Caco-2 (cell line): ENCODE data around the gene LRRC8A. TPM values are rescaled to one million over a fixed set of nuclear protein-coding genes. Genes with fewer than 3 reads are reported as not detected.
A peak's percentile ranks its signal among the peaks of the same experiment; 100 is the strongest.
"Not testable (repeated sequence)": the region's sequence is repeated elsewhere in the genome, so short reads cannot be mapped to it uniquely, and the experiment has no call there.

Experiments used
- BruUV-seq: library from RNA; stranded (reverse); fragments of 400-500 nt; replicated peaks from 2 replicates; lab custom pipeline; 2021; lab: Mats Ljungman, UMichigan
- CTCF ChIA-PET: fragments of 300-600 bp; sonication (Branson Sonifier 250); formaldehyde crosslinking; loops from one replicate; lab custom pipeline; 2022; ENCODE audit warnings: antibody characterized with exemption; lab: Charles Lee
- POLR2A ChIA-PET: fragments of 300-600 bp; sonication (Branson Sonifier 250); formaldehyde crosslinking; loops from one replicate; lab custom pipeline; 2022; ENCODE audit warnings: antibody characterized with exemption; lab: Charles Lee
- DNase-seq, 2 experiments: peaks; one replicate each; pipeline versions ENCODE4 v3.0.0 to v3.0.0-alpha.2; 2020 to 2022
- H3K27me3 ChIP-seq: replicated peaks from 2 replicates; pipeline ENCODE4 v1.6.0; 2011; ENCODE audit warnings: low read length; ENCODE audit not compliant: control insufficient read depth, insufficient read depth
- H3K36me3 ChIP-seq: 2 replicates; pipeline ENCODE4 v1.5.1; 2011; ENCODE audit warnings: low read length; ENCODE audit not compliant: control insufficient read depth, insufficient read depth
- H3K4me1 ChIP-seq: fragments of 250-450 bp; sonication (Bioruptor Pico); 2 replicates; pipeline ENCODE4 v1.5.1; 2020; ENCODE audit warnings: mild to moderate bottlenecking
- H3K4me3 ChIP-seq: 2 replicates; pipeline ENCODE4 v1.5.1; 2011; ENCODE audit warnings: low read depth, mild to moderate bottlenecking, control low read depth, low read length
- H3K9me3 ChIP-seq: fragments of 250-450 bp; sonication (Bioruptor Pico); 2 replicates; pipeline ENCODE4 v1.5.1; 2020; ENCODE audit warnings: mild to moderate bottlenecking, moderate library complexity
- H3K27ac Mint-ChIP-seq: one replicate; pipeline ENCODE4 v1.8.0; 2022; ENCODE audit warnings: mixed read lengths; ENCODE audit not compliant: unreplicated experiment
- H3K27me3 Mint-ChIP-seq: one replicate; pipeline ENCODE4 v1.8.0; 2022; ENCODE audit warnings: mixed read lengths; ENCODE audit not compliant: insufficient read depth, unreplicated experiment
- H3K36me3 Mint-ChIP-seq: one replicate; pipeline ENCODE4 v1.8.0; 2022; ENCODE audit warnings: mild to moderate bottlenecking, mixed read lengths; ENCODE audit not compliant: insufficient read depth, unreplicated experiment
- H3K4me1 Mint-ChIP-seq: one replicate; pipeline ENCODE4 v1.8.0; 2022; ENCODE audit warnings: low read depth, mixed read lengths; ENCODE audit not compliant: unreplicated experiment
- H3K4me3 Mint-ChIP-seq: one replicate; pipeline ENCODE4 v1.8.0; 2022; ENCODE audit warnings: mild to moderate bottlenecking, moderate library complexity, mixed read lengths; ENCODE audit not compliant: unreplicated experiment
- H3K9me3 Mint-ChIP-seq: one replicate; pipeline ENCODE4 v1.8.0; 2022; ENCODE audit warnings: mixed read lengths; ENCODE audit not compliant: unreplicated experiment
- intact Hi-C: fragments of 100-400 bp; cut with micrococcal nuclease; formaldehyde crosslinking; loops from one replicate; pipeline ENCODE4 v1.10.0; 2022; ENCODE audit not compliant: unreplicated experiment
- total RNA-seq: library from RNA; stranded (reverse); gene quantifications from 2 replicates; pipeline ENCODE4 v1.2.3, GENCODE V29; 2022
- TF ChIP-seq, protein P1 (sequence below), 2 experiments: fragments of 200-600 bp in 1 of 2; IDR thresholded peaks; 1 replicate in 1 of 2; 2 replicates in 1 of 2; pipeline versions ENCODE4 v1.5.1 to v1.8.0; 2011 to 2022; ENCODE audit warnings: antibody characterized with exemption in 1 of 2, control low read depth in 1 of 2, inconsistent platforms in 1 of 2, low read depth in 1 of 2, low read length in 1 of 2, mild to moderate bottlenecking in 1 of 2, moderate library complexity in 1 of 2; ENCODE audit not compliant: insufficient read depth in 1 of 2, severe bottlenecking in 1 of 2, unreplicated experiment in 1 of 2

LRRC8A gene
- total RNA-seq, 1 experiment from 2014 or later = 21.9 TPM

DNA sequence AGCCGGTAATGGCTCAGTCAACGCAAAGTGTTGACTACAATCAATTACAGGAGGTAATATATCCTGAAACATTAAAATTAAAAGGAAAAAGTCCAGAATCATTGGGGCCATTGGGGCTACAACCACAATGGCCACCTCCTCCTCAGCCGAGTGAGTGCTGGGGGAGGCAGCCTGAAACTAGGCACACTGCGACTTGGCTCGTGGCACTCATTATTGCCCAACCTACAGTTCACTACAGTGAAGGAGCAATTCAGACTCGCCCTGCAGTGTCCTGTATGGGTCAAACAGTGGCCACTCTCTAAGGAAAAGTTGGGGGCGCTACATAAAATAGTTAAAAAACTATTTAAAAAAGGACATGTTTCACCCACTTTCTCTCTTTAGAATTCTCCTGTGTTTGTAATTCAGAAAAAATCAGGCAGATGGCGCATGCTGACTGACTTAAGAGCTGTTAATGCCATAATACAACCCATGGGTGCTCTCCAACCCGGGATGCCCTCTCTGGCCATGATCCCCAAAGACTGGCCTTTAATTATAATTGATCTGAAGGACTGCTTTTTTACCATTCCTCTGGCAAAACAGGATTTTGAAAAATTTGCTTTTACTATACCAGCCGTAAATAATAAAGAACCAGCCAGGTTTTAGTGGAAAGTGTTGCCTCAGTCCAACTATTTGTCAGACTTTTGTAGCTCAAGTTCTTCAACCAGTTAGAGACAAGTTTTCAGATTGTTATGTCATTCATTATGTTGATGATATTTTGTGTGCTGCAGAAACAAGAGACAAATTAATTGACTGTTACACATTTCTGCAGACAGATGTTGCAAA lies 29.9 kb upstream of the LRRC8A start:
- H3K36me3 Mint-ChIP-seq, H3K4me1 Mint-ChIP-seq, H3K9me3 ChIP-seq, H3K36me3 ChIP-seq, H3K4me1 ChIP-seq, H3K4me3 Mint-ChIP-seq, BruUV-seq, H3K27ac Mint-ChIP-seq, H3K27me3 Mint-ChIP-seq, H3K27me3 ChIP-seq, H3K4me3 ChIP-seq: not testable (repeated sequence)
- peak in 1 of 2 experiments; percentile 61 for DNase-seq
- ChIA-PET POLR2A (interaction anchor here (0.5 kb wide), 1 partner anchor 90 kb away, joined by 7 read pairs; no protein-coding TSS in a partner anchor), CTCF (interaction anchor here (0.6 to 1.2 kb wide), 10 partner anchors 10 to 280 kb away, joined by 3 to 6 read pairs (median 3); partner anchors contain the start of gene ENDOG)
- H3K9me3 Mint-ChIP-seq = peaks cover 24% of the 10 kb centered on the region
- intact Hi-C loops = loop anchor here (1.0 kb wide), 1 partner anchor 76 kb away; no protein-coding TSS in a partner anchor
- TF ChIP-seq, protein P1, sequence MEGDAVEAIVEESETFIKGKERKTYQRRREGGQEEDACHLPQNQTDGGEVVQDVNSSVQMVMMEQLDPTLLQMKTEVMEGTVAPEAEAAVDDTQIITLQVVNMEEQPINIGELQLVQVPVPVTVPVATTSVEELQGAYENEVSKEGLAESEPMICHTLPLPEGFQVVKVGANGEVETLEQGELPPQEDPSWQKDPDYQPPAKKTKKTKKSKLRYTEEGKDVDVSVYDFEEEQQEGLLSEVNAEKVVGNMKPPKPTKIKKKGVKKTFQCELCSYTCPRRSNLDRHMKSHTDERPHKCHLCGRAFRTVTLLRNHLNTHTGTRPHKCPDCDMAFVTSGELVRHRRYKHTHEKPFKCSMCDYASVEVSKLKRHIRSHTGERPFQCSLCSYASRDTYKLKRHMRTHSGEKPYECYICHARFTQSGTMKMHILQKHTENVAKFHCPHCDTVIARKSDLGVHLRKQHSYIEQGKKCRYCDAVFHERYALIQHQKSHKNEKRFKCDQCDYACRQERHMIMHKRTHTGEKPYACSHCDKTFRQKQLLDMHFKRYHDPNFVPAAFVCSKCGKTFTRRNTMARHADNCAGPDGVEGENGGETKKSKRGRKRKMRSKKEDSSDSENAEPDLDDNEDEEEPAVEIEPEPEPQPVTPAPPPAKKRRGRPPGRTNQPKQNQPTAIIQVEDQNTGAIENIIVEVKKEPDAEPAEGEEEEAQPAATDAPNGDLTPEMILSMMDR (IDR thresholded peaks at IDR 0.05; ENCODE audit: insufficient read depth in 1 of 2, low read depth in 1 of 2, low read length in 1 of 2, severe bottlenecking in 1 of 2, unreplicated experiment in 1 of 2) = peak; percentile 43 to 70

DNA sequence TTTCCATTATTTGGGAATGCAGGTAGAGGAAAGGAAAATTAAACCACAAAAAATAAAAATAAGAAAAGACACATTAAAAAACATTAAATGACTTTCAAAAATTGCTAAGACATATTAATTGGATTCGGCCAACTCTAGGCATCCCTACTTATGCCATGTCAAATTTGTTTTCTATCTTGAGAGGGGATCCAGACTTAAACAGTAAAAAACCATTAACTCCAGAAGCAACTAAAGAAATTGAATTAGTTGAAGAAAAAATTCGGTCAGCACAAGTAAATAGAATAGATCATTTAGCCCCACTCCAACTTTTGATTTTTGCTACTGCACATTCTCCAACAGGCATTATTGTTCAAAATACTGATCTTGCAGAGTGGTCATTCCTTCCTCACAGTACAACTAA lies 29.3 kb upstream of the LRRC8A start:
- H3K36me3 ChIP-seq, H3K4me1 ChIP-seq, BruUV-seq, H3K4me1 Mint-ChIP-seq, H3K36me3 Mint-ChIP-seq, DNase-seq, H3K9me3 ChIP-seq, H3K4me3 ChIP-seq, H3K27ac Mint-ChIP-seq, H3K27me3 ChIP-seq, H3K4me3 Mint-ChIP-seq, H3K27me3 Mint-ChIP-seq, POLR2A ChIA-PET: not testable (repeated sequence)
- intact Hi-C loops = loop anchor here (1.0 kb wide), 1 partner anchor 76 kb away; no protein-coding TSS in a partner anchor
- peaks cover 19% of the 10 kb centered on the region for H3K9me3 Mint-ChIP-seq
- CTCF ChIA-PET = interaction anchor here (0.6 to 1.2 kb wide), 10 partner anchors 9 to 279 kb away, joined by 3 to 6 read pairs (median 3); partner anchors contain the start of gene ENDOG

DNA sequence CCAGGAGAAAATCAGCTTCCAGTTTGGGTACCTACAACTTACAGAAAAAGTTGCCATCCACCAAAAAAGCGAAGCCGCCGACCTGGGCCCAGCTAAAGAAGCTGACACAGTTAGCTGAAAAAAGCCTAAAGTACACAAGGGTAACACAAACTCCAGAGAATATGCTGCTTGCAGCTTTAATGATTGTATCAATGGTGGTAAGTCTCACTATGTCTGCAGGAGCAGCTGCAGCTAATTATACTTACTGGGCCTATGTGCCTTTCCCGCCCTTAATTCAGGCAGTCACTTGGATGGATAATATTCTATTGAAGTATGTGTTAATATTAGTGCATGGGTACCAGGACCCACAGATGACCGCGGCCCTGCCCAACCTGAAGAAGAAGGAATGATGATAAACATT lies 27.5 kb upstream of the LRRC8A start:
- DNase-seq, POLR2A ChIA-PET, H3K4me1 Mint-ChIP-seq, H3K4me1 ChIP-seq, H3K27me3 Mint-ChIP-seq, BruUV-seq, H3K36me3 ChIP-seq, H3K27me3 ChIP-seq, H3K4me3 Mint-ChIP-seq, H3K36me3 Mint-ChIP-seq, H3K27ac Mint-ChIP-seq, H3K9me3 ChIP-seq, intact Hi-C loops, H3K4me3 ChIP-seq: not testable (repeated sequence)
- CTCF ChIA-PET = interaction anchor here (1.0 kb wide), 1 partner anchor 74 kb away, joined by 3 read pairs; no protein-coding TSS in a partner anchor
- peaks cover 15% of the 10 kb centered on the region for H3K9me3 Mint-ChIP-seq

DNA sequence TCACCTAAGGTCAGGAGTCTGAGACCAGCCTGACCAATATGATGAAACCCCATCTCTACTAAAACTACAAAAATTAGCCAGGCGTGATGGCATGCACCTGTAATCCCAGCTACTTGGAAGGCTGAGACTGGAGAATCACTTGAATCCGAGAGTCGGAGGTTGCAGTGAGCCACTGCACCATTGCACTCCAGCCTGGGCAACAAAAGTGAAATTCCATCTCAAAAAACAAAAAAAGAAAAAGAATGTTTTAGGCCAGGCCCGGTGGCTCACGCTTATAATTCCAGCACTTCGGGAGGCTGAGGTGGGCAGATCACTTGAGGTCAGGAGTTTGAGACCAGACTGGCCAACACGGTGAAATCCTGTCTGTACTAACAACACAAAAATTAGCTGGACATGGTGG lies 23.5 kb upstream of the LRRC8A start:
- CTCF ChIA-PET = interaction anchor here (0.6 to 0.7 kb wide), 2 partner anchors 14 to 497 kb away, joined by 3 read pairs; no protein-coding TSS in a partner anchor
- H3K27me3 Mint-ChIP-seq, H3K9me3 Mint-ChIP-seq, POLR2A ChIA-PET, H3K4me1 Mint-ChIP-seq, BruUV-seq, H3K36me3 Mint-ChIP-seq, H3K27me3 ChIP-seq, H3K27ac Mint-ChIP-seq, H3K9me3 ChIP-seq, H3K4me1 ChIP-seq, intact Hi-C loops, H3K4me3 Mint-ChIP-seq, H3K36me3 ChIP-seq, H3K4me3 ChIP-seq, DNase-seq: not testable (repeated sequence)
